H9 (cell line): ENCODE results near the gene PRX. TPM values are rescaled to one million over a fixed set of nuclear protein-coding genes. Genes with fewer than 3 reads are reported as not detected.

ENCODE experiments used
- DNase-seq: peaks from one replicate; pipeline ENCODE4 v3.0.0-alpha.2; 2017
- H2AFZ ChIP-seq: one replicate; pipeline ENCODE4 v1.6.1; 2013; ENCODE audit warnings: mild to moderate bottlenecking, low read length, control low read depth, moderate library complexity
- H2AK5ac ChIP-seq: 2 replicates; pipeline ENCODE4 v1.6.1; 2013; ENCODE audit warnings: low read length, control low read depth, mixed read lengths; ENCODE audit not compliant: insufficient read length
- H2BK120ac ChIP-seq: one replicate; pipeline ENCODE4 v1.6.1; 2013; ENCODE audit warnings: low read depth, mild to moderate bottlenecking, low read length, control low read depth, inconsistent platforms; ENCODE audit not compliant: poor library complexity, severe bottlenecking
- H2BK12ac ChIP-seq: 2 replicates; pipeline ENCODE4 v1.6.1; 2013; ENCODE audit warnings: low read length, control low read depth, mixed read lengths, low read depth; ENCODE audit not compliant: insufficient read length
- H2BK15ac ChIP-seq: 2 replicates; pipeline ENCODE4 v1.6.1; 2013; ENCODE audit warnings: low read depth, low read length, control low read depth
- H2BK20ac ChIP-seq: one replicate; pipeline ENCODE4 v1.6.1; 2013; ENCODE audit warnings: low read depth, mild to moderate bottlenecking, low read length, control low read depth, inconsistent platforms; ENCODE audit not compliant: poor library complexity, severe bottlenecking
- H2BK5ac ChIP-seq: 2 replicates; pipeline ENCODE4 v1.6.1; 2013; ENCODE audit warnings: low read length, control low read depth, mixed read lengths; ENCODE audit not compliant: insufficient read length
- H3K14ac ChIP-seq: 2 replicates; pipeline ENCODE4 v1.6.1; 2013; ENCODE audit warnings: low read length, control low read depth; ENCODE audit not compliant: insufficient read depth
- H3K18ac ChIP-seq: 2 replicates; pipeline ENCODE4 v1.6.1; 2013; ENCODE audit warnings: low read depth, mild to moderate bottlenecking, mixed read lengths, low read length, control low read depth; ENCODE audit not compliant: insufficient read length
- H3K23ac ChIP-seq: 2 replicates; pipeline ENCODE4 v1.6.1; 2013; ENCODE audit warnings: low read length, control low read depth, mixed read lengths, low read depth; ENCODE audit not compliant: insufficient read length
- H3K23me2 ChIP-seq: 2 replicates; pipeline ENCODE4 v1.6.1; 2013; ENCODE audit warnings: low read depth, mild to moderate bottlenecking, mixed read lengths, low read length, control low read depth; ENCODE audit not compliant: insufficient read length, poor library complexity, severe bottlenecking
- H3K27ac ChIP-seq: 2 replicates; pipeline ENCODE4 v1.5.1; 2013; ENCODE audit warnings: low read length, control low read depth, mixed read lengths, low read depth; ENCODE audit not compliant: insufficient read length
- H3K27me3 ChIP-seq: 2 replicates; pipeline ENCODE4 v1.6.1; 2013; ENCODE audit warnings: low read length, control low read depth, inconsistent platforms; ENCODE audit not compliant: insufficient read depth
- H3K4ac ChIP-seq: 2 replicates; pipeline ENCODE4 v1.6.1; 2013; ENCODE audit warnings: low read depth, mild to moderate bottlenecking, control low read depth, inconsistent platforms, low read length, moderate library complexity
- H3K4me1 ChIP-seq: 2 replicates; pipeline ENCODE4 v1.6.1; 2013; ENCODE audit warnings: low read length, control low read depth, inconsistent platforms; ENCODE audit not compliant: insufficient read depth
- H3K4me2 ChIP-seq: 2 replicates; pipeline ENCODE4 v1.6.1; 2013; ENCODE audit warnings: low read length, control low read depth, mixed read lengths; ENCODE audit not compliant: insufficient read length, insufficient read depth
- H3K56ac ChIP-seq: 2 replicates; pipeline ENCODE4 v1.6.1; 2013; ENCODE audit warnings: low read depth, mild to moderate bottlenecking, mixed read lengths, low read length, control low read depth; ENCODE audit not compliant: insufficient read length
- H3K79me1 ChIP-seq: 2 replicates; pipeline ENCODE4 v1.6.1; 2013; ENCODE audit warnings: low read depth, mild to moderate bottlenecking, moderate library complexity, low read length, control low read depth, inconsistent platforms; ENCODE audit not compliant: insufficient read depth, poor library complexity, severe bottlenecking
- H3K79me2 ChIP-seq: 2 replicates; pipeline ENCODE4 v1.6.1; 2013; ENCODE audit warnings: low read length, control low read depth, inconsistent platforms; ENCODE audit not compliant: insufficient read depth
- H3K9ac ChIP-seq: 2 replicates; pipeline ENCODE4 v1.6.1; 2013; ENCODE audit warnings: low read length, control low read depth, mixed read lengths; ENCODE audit not compliant: insufficient read length; ENCODE audit errors: extremely low read depth
- H3K9me3 ChIP-seq: one replicate; pipeline ENCODE4 v1.6.1; 2013; ENCODE audit warnings: low read depth, low read length, inconsistent platforms; ENCODE audit not compliant: control insufficient read depth
- H3T11ph ChIP-seq: one replicate; pipeline ENCODE4 v1.6.1; 2013; ENCODE audit warnings: mild to moderate bottlenecking, low read length, control low read depth, inconsistent platforms
- H4K20me1 ChIP-seq: one replicate; pipeline ENCODE4 v1.6.1; 2013; ENCODE audit not compliant: control insufficient read depth, insufficient read length, insufficient read depth
- H4K5ac ChIP-seq: 2 replicates; pipeline ENCODE4 v1.6.1; 2013; ENCODE audit warnings: low read depth, mild to moderate bottlenecking, mixed read lengths, low read length, control low read depth; ENCODE audit not compliant: insufficient read length
- H4K8ac ChIP-seq: replicated peaks from 2 replicates; pipeline ENCODE4 v1.6.1; 2013; ENCODE audit warnings: low read length, control low read depth, mixed read lengths, low read depth; ENCODE audit not compliant: insufficient read length
- H4K91ac ChIP-seq: 2 replicates; pipeline ENCODE4 v1.6.1; 2013; ENCODE audit warnings: low read depth, mild to moderate bottlenecking, moderate library complexity, mixed read lengths, low read length, control low read depth; ENCODE audit not compliant: insufficient read length
- H3K27ac Mint-ChIP-seq, 3 experiments: 2 replicates in 2 of 3; 3 replicates in 1 of 3; pipeline ENCODE4 v1.8.0; 2020 to 2021; ENCODE audit warnings: mixed read lengths in 3 of 3, mild to moderate bottlenecking in 1 of 3, moderate library complexity in 1 of 3
- H3K27me3 Mint-ChIP-seq: 2 replicates; pipeline ENCODE4 v1.8.0; 2021; ENCODE audit warnings: low read depth, mild to moderate bottlenecking, moderate library complexity, mixed read lengths
- H3K36me3 Mint-ChIP-seq, 3 experiments: 2 replicates in 2 of 3; 3 replicates in 1 of 3; pipeline ENCODE4 v1.8.0; 2020 to 2021; ENCODE audit warnings: low read depth in 3 of 3, mixed read lengths in 3 of 3; ENCODE audit not compliant: insufficient read depth in 1 of 3
- H3K4me1 Mint-ChIP-seq, 2 experiments: 2 replicates each; pipeline ENCODE4 v1.8.0; 2020; ENCODE audit warnings: mixed read lengths in 2 of 2
- H3K4me3 Mint-ChIP-seq, 2 experiments: 2 replicates in 1 of 2; 3 replicates in 1 of 2; pipeline ENCODE4 v1.8.0; 2020 to 2021; ENCODE audit warnings: mild to moderate bottlenecking in 2 of 2, mixed read lengths in 2 of 2, moderate library complexity in 1 of 2
- H3K9me3 Mint-ChIP-seq, 2 experiments: 2 replicates in 1 of 2; 3 replicates in 1 of 2; pipeline ENCODE4 v1.8.0; 2020; ENCODE audit warnings: mild to moderate bottlenecking in 2 of 2, mixed read lengths in 2 of 2, moderate library complexity in 1 of 2
- CTCF ChIP-seq: fragments of 200-600 bp; sonication (generic); conservative IDR thresholded peaks from 3 replicates; pipeline ENCODE4 v1.8.0; 2021; ENCODE audit warnings: antibody characterized with exemption, mild to moderate bottlenecking
- WGBS: extraction: QIAGEN DNeasy Blood & Tissue Kit; methylation state at CpG from one replicate; pipeline ENCODE4 v1.1.7; 2013; ENCODE audit warnings: missing lambda C conversion rate, low lambda C conversion rate, mixed read lengths; ENCODE audit not compliant: insufficient read length; ENCODE audit errors: extremely low coverage; 5-methylcytosine and 5-hydroxymethylcytosine counted together
- total RNA-seq: library from RNA; stranded (reverse); gene quantifications from 2 replicates; pipeline ENCODE4 v1.2.1, GENCODE V29; 2021

Gene PRX
- total RNA-seq, 1 experiment from 2014 or later = 4.0 TPM

GRCh38 chr19:40358773-40359172 lies 54.4 kb downstream of the PRX start:
- Histone ChIP-seq H3K4me1 (no peaks in the 10 kb centered on the region), H3K23ac (no peak overlapping the region), H2BK5ac (no peak overlapping the region), H3K9me3 (no peaks in the 10 kb centered on the region), H3K4ac (no peak overlapping the region), H2AFZ (no peak overlapping the region), H3K79me1 (no peaks in the 10 kb centered on the region), H3K4me2 (no peak overlapping the region), H3K56ac (no peak overlapping the region), H2BK12ac (no peak overlapping the region), H3K9ac (no peak overlapping the region), H2BK120ac (no peak overlapping the region), H3K14ac (no peak overlapping the region), H4K5ac (no peak overlapping the region), H4K91ac (no peak overlapping the region), H3T11ph (no peak overlapping the region), H3K18ac (no peak overlapping the region), H2AK5ac (no peak overlapping the region), H3K27me3 (no peaks in the 10 kb centered on the region), H2BK20ac (no peak overlapping the region), H4K20me1 (no peaks in the 10 kb centered on the region), H3K23me2 (no peaks in the 10 kb centered on the region), H3K79me2 (no peaks in the 10 kb centered on the region), H2BK15ac (no peak overlapping the region), H4K8ac (no peak overlapping the region), H3K27ac (no peak overlapping the region)
- no peak for TF ChIP-seq CTCF
- Mint-ChIP-seq H3K9me3 (no peaks in the 10 kb centered on the region), H3K27me3 (no peaks in the 10 kb centered on the region), H3K4me1 (peaks cover 2 to 3% of the 10 kb centered on the region in 2 experiments; a peak in 3 of 4 replicates), H3K36me3 (no peaks in the 10 kb centered on the region; a peak in 1 of 7 replicates), H3K27ac (no peak overlapping the region), H3K4me3 (no peak overlapping the region)
- no CpG with 5 or more reads among the region's 5 CpGs for WGBS
- no peak for DNase-seq
